Measurements from ENCODE around the gene PI4KA. TPM values are rescaled to one million over a fixed set of nuclear protein-coding genes. Genes with fewer than 3 reads are reported as not detected.

PI4KA gene
- total RNA-seq, 4 donors from 2014 or later, result 62.1 to 97.2 (median 86.9) TPM

DNA sequence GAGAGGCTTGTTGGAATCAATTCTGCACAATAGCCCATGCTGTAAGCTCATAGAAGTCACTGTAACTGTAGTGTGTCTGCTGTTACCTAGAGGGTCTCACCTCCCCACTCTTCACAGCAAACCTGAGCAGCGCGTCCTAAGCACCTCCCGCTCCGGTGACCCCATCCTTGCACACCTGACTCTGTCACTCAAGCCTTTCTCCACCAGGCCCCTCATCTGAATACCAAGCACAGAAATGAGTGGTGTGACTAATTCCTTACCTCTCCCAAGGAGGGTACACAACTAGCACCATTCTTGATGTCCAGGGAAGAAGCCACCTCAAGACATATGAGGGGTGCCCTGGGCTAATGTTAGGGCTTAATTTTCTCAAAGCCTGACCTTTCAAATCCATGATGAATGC is 71.4 kb downstream of the PI4KA start:
- DNase-seq (ENCODE audit: low spot score) (no peak), ATAC-seq (ENCODE audit: low FRiP score) (no peak)
- TF ChIP-seq, protein P1, sequence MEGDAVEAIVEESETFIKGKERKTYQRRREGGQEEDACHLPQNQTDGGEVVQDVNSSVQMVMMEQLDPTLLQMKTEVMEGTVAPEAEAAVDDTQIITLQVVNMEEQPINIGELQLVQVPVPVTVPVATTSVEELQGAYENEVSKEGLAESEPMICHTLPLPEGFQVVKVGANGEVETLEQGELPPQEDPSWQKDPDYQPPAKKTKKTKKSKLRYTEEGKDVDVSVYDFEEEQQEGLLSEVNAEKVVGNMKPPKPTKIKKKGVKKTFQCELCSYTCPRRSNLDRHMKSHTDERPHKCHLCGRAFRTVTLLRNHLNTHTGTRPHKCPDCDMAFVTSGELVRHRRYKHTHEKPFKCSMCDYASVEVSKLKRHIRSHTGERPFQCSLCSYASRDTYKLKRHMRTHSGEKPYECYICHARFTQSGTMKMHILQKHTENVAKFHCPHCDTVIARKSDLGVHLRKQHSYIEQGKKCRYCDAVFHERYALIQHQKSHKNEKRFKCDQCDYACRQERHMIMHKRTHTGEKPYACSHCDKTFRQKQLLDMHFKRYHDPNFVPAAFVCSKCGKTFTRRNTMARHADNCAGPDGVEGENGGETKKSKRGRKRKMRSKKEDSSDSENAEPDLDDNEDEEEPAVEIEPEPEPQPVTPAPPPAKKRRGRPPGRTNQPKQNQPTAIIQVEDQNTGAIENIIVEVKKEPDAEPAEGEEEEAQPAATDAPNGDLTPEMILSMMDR (IDR thresholded peaks at IDR 0.05), result no peak

DNA sequence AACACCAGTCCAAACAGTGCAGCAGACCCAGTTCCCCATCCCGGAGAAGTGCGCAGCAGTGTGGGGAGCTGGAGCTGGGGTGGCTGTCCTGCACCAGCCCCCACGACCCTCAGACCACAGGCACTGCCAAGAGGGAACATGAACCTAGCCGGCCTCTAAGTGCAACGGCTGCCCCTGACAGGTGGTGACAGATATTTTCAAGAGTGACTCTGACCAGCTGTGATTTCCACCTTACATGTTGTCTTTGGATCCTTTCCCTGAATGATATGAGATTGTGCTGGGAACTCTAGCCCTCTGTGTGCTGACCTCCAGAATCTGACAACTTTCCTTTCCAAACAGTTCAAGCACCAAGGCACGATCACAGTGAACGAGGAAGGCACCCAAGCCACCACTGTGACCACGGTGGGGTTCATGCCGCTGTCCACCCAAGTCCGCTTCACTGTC is 72.1 kb downstream of the PI4KA start:
- ATAC-seq (ENCODE audit: low FRiP score), result no peak
- no peak for DNase-seq (ENCODE audit: low spot score)
- TF ChIP-seq, protein P1 (IDR thresholded peaks at IDR 0.05), result no peak

DNA sequence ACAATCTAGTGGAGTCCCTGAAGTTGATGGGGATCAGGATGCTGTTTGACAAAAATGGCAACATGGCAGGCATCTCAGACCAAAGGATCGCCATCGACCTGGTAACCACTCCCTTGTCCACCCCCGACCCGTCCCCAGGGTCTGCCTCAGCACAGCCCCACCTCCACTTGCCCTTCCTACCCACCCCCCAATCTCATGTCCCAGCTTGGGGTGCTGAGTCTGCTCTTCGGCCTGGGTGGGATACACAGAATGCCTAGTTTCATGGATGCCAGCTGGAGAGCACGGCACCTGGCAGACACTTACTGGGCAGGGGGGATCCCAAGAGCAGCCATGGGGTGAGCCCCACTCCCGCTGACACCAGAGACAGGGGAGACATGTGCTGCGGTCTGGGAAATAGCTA is 72.6 kb downstream of the PI4KA start:
- ATAC-seq (ENCODE audit: low FRiP score) (no peak), DNase-seq (ENCODE audit: low spot score) (no peak)
- TF ChIP-seq, protein P1 (IDR thresholded peaks at IDR 0.05), result no peak

DNA sequence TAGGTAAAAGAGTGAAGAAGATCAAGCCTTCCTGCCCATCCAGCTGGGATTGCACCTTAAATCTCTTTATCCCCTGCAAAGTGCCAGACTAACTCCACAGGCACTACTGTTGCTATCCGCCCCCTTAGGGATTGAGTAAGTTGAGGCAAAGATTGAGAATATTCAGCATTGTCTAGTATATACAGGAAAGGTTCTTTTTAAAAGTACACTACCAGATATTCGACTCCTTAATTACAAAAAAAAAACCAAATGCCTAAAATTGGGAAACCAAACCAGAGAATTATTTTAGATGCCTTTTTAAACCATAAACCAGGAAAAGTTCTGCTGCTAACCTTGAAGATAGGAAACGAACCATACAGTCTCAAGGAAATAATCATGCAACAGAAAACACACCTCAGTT is 73.2 kb downstream of the PI4KA start:
- no peak for DNase-seq (ENCODE audit: low spot score)
- TF ChIP-seq, protein P1 (IDR thresholded peaks at IDR 0.05), result no peak
- no peak for ATAC-seq (ENCODE audit: low FRiP score)

DNA sequence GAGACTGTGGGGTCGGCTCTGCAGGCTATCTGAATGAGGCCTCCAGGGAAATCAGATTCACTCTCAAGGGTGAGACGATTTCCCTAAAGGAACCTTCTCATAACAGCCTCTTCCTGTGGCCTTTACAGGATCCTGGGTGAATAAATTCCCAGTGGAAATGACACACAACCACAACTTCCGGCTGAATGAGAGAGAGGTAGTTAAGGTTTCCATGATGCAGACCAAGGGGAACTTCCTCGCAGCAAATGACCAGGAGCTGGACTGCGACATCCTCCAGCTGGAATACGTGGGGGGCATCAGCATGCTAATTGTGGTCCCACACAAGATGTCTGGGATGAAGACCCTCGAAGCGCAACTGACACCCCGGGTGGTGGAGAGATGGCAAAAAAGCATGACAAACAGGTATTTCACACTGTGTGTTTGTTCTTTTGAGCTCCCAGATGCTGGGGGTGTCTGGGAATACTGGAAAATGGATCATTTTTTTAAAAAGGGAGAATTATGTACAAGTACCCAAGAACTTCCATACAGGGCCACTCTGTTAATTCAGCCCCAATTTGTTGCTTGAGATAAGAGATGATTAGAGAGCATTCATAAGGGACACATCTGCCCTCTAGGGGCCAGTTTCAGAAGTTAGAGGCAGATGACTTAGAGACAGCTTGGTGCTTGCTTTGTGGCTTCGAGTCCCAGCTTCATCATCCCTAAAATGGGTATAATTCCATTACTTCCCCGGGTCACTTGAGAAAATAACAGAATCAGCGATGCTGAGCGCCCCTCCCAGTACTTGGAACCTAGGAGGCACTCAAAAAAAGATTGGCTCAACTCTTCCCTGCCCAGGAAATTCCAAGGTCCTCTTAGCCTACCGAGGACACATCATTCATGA is 74.5 kb downstream of the PI4KA start:
- TF ChIP-seq, protein P1 (IDR thresholded peaks at IDR 0.05), result no peak
- no peak for ATAC-seq (ENCODE audit: low FRiP score)
- no peak for DNase-seq (ENCODE audit: low spot score)

DNA sequence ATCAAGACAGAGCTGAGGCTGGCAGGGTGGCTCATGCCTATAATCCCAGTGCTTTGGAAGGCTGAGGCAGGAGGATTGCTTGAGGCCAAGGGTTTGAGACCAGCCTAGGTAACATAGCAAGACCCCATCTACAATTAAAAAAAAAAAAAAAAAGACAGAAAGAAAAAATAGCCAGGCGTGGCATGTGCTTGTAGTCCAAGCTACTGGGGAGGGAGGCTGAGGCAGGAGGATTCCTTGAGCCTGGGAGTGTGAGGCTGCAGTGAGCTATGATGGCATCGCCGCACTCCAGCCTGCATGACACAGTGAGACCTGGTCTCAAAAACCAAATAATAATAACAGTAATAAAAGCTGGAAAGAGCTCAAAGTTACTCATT is 75.3 kb downstream of the PI4KA start:
- no peak for ATAC-seq (ENCODE audit: low FRiP score)
- no peak for DNase-seq (ENCODE audit: low spot score)
- TF ChIP-seq, protein P1 (IDR thresholded peaks at IDR 0.05), result no peak

Data from omental fat pad (tissue), 4 donors.